Keratinocyte (primary cell): Measurements from ENCODE around the gene EPHB1.

Experiments
- CTCF ChIP-seq, 3 experiments: IDR thresholded peaks in 1 of 3; conservative IDR thresholded peaks in 1 of 3; optimal IDR thresholded peaks in 1 of 3; 2 replicates in 2 of 3; 3 replicates in 1 of 3; pipeline versions ENCODE3 to v1.5.1; 2011; ENCODE audit warnings: low read length in 3 of 3, mild to moderate bottlenecking in 3 of 3, moderate library complexity in 2 of 3, control low read depth in 1 of 3, inconsistent platforms in 1 of 3; ENCODE audit not compliant: insufficient read depth in 2 of 3; ENCODE audit errors: extremely low read depth in 1 of 3
- EZH2 ChIP-seq: IDR thresholded peaks from one replicate; pipeline ENCODE4 v1.6.1; 2012; ENCODE audit warnings: inconsistent platforms, mild to moderate bottlenecking, low read length, moderate library complexity

DNA sequence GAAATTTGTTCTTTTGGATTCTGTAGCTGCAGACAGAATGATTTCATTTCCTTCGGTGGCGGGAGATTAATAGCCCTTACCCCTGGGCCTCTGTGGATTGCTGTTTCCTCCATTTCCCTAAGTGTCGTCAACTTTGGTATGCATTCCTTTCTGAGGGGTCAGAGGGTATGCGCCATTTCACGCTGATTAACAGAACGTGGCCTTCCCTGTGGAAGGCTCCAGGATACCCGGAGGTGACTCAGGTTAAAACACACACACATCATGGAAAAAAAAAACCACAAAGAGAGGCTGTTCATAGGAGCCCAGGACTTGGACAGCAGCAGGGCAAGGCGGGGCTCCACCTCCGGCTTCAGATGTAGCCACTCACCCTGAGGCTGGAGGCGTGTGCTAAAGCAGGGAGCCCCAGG is 51.9 kb downstream of the EPHB1 start:
- TF ChIP-seq EZH2, result no peak
- TF ChIP-seq CTCF (optimal IDR thresholded peaks at IDR 0.05 in 1 of 3, IDR thresholded peaks at IDR 0.05 in 1 of 3, conservative IDR thresholded peaks at IDR 0.05 in 1 of 3; ENCODE audit: extremely low read depth in 1 of 3, insufficient read depth in 2 of 3, low read length in 3 of 3), result no peak
